Skeletal muscle cell (primary cell): ENCODE measurements around the gene STT3A.

Experiments used
- DNase-seq: peaks from one replicate; pipeline ENCODE4 v3.0.0-alpha.2; 2010; ENCODE audit warnings: low read depth
- H3K4me3 ChIP-seq: 2 replicates; pipeline ENCODE4 v1.5.1; 2011; ENCODE audit warnings: low read depth, mild to moderate bottlenecking, control low read depth, low read length, moderate library complexity

The STT3A gene

GRCh38 chr11:125586623-125587022 lies 6.0 kb upstream of the STT3A start:
- no peak overlapping the region for H3K4me3 ChIP-seq
- no peak for DNase-seq

- no peak for DNase-seq
- no peak overlapping the region for H3K4me3 ChIP-seq
Observed at GRCh38 chr11:125587480-125587879, 5.2 kb upstream of the STT3A start.

GRCh38 chr11:125588505-125588904 lies 4.1 kb upstream of the STT3A start:
- no peak overlapping the region for H3K4me3 ChIP-seq
- no peak for DNase-seq

- DNase-seq: no peak
- H3K4me3 ChIP-seq: peak overlapping the region; percentile 84
Observed at GRCh38 chr11:125591649-125592304, 875 bp upstream of the STT3A start.

DNA sequence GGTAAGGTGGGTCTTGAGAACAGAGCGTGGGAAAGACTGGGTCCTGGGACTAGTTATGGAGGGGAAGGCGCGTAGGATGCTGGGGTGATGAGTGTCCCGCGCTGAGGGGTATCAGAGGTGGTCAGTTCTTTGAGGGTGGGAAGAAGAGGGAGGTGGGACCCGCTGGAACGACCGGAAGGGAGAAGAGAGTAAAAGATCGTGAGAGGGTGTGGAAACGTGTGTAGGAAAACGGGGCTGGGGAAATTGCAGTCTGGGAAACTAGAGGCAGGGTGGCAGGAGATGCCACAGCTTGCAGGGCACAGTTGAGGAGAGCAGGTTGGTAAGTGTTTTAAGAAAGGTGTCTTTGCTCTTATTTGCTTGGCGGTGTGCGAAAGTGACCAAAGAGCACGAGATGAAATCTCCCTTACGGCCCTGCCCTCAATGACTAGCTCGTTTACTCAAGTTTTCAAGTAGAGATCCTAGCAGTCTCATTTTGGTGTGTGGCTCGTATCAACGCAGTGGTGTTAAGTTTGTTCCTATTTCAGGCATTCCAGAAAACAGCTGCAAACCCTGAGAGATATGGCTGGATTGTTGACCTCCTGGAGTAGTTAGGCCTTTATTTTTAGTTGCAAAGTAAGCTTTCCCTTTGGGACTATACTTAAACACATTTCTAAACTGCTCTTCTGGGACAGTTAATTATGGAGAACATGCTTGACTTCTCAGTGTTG lies 615 bp downstream of the STT3A start:
- peak overlapping the region; percentile 84 for H3K4me3 ChIP-seq
- no peak for DNase-seq

- DNase-seq: no peak
- no peak overlapping the region for H3K4me3 ChIP-seq
Observed at GRCh38 chr11:125594958-125595357, 2.3 kb downstream of the STT3A start.

DNA sequence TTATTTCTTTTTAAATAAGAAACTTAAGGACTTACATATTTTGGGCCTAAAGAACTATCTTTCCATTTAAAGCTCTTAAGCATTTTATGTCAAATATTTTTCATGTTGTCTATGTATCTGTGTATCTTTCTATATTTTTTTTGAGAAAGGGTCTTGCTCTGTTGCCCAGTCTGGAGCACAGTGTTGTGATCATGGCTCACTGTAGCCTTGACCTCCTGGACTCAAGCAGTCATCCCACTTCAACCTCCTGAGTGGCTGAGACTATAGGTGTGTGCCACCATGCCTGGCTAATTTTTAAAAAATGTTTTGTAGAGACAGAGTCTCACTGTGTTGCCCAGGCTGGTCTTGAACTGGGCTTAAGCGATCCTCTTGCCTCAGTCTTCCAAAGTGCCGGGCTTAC lies 8.0 kb downstream of the STT3A start:
- H3K4me3 ChIP-seq: no peak overlapping the region
- no peak for DNase-seq

GRCh38 chr11:125603207-125603606 lies 10.6 kb downstream of the STT3A start:
- DNase-seq: no peak
- H3K4me3 ChIP-seq: no peak overlapping the region

- no peak for DNase-seq
- H3K4me3 ChIP-seq: no peak overlapping the region
Observed at GRCh38 chr11:125605417-125605816, 12.8 kb downstream of the STT3A start.

DNA sequence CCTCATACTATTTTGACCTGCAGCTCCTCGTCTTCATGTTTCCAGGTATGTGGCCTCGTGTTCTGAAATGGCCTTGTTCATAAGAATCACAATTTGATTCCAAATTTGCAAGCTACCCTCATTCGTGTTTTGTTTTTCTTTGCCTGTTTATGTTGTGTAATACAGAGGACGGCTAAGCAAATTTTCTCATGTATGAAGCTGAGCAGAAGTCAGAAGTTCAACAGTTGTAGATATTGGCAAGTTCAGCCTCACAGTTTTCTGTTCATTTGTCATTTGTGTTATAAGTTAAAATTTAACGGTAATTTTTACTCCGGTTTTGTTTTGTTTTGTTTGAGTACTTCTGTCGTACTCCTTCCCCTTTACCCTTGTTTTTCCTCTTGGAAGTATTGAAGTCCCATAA lies 16.9 kb downstream of the STT3A start:
- no peak for DNase-seq
- no peak overlapping the region for H3K4me3 ChIP-seq

DNA sequence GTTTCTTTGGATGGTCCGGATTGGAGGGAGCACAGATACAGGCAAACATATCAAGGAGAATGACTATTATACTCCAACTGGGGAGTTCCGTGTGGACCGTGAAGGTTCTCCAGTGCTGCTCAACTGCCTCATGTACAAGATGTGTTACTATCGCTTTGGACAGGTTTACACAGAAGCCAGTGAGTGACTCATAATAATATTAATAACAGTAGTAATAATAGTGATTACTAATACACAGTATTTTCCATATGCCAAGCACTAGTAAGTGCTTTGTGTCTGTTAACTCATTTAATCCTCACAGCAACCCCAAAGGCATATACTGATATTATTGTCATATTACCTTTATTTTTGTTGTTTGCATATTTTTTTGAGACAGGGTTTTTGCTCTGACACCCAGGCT lies 25.7 kb downstream of the STT3A start:
- no peak for DNase-seq
- no peak overlapping the region for H3K4me3 ChIP-seq

GRCh38 chr11:125621995-125622394 lies 29.3 kb downstream of the STT3A start:
- H3K4me3 ChIP-seq: no peak overlapping the region
- DNase-seq: peak; percentile 29

DNA sequence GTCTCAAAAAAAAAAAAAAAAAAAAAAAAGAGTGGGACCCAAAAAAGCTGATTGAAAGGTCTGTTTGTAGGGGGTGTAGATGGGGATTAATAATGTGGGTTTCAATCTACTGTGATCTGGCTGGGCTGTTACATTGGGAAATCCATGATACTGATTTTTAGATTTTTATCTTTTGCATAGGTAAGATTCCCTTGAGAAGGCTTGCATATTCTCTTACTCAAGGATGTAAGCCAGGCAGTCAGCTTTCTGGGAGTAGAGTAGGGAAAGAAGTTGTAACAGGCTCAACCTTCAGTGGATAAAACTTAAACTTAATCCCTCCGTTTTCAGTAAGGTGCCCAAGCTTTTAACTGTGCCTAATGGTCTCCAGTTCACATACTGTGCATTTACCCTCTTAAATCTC lies 30.4 kb downstream of the STT3A start:
- H3K4me3 ChIP-seq: no peak overlapping the region
- DNase-seq: no peak

- peak within 1 kb of the TSS; percentile 85 for H3K4me3 ChIP-seq
- no peak for DNase-seq
Observed at GRCh38 chr11:125624756-125625213, 32.1 kb downstream of the STT3A start, which contains the start of gene CHEK1. TSS of gene CHEK1 (plus strand) at chr11:125625163. CDS start at chr11:125626769, 1,606 bp downstream.

- peak; percentile 4 for DNase-seq
- H3K4me3 ChIP-seq: peak overlapping the region; percentile 85
Observed at GRCh38 chr11:125625225-125625629, 32.6 kb downstream of the STT3A start.

DNA sequence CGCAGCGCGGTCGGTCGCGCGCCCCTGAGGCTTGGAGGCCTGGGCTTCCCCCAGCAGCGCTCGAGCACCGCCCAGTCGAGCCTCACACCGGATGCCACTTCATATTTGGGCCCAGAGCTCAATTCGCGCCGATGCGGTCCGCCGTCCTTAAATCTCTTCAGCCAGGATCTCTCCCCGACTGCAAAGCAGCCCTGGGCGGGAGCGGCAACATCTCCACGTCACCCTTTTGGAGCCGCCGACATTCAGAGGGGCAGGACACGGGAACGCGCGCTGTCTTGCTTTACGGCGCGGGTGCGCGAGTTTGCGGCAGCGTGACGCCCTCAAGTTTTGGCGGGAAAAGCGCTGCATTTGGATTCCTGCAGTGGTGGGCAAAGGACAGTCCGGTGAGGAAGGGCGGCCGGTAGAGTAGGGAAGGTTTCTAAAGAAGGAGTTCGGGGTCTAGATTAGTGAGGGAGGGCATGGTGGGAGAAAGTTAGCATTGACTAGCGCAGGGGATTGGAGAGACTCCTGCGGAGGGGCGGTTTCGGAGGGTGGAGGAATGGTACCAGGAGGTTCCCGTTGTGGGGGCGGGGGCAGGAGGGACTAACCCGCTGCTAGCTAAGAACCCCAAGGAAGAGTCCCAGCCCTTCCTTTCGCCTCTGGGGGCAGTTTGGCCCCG lies 33.1 kb downstream of the STT3A start:
- peak; percentile 56 for DNase-seq
- H3K4me3 ChIP-seq: peak overlapping the region; percentile 85

DNA sequence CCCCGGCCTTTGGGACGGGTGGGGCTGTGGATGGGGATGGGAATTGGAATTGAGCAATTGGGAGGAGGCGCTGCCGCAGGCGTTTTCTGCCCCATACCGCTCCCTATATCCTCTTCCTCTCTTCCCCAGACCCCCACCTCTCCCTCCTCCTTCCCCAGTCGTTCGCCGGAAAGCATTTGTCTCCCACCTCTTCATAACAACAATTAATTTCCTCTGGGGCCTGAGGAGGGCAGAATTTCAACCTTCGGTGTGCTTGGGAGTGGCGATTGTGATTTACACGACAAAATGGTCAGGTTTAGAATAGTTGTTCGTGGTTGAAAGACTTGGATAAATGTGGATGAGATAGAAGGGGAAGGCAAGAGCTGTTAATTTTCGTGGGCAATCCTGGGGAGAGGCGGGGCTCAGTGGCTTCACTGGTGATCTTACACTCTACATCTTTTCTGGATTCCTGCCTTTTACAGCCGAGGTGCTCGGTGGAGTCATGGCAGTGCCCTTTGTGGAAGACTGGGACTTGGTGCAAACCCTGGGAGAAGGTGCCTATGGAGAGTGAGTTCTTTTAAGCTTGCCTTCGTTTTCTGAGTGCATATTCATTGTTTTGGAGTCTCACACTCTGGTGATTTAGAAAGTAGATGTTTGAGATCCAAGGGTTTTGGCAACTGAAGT lies 33.8 kb downstream of the STT3A start:
- peak; percentile 54 for DNase-seq
- H3K4me3 ChIP-seq: peak overlapping the region; percentile 85

DNA sequence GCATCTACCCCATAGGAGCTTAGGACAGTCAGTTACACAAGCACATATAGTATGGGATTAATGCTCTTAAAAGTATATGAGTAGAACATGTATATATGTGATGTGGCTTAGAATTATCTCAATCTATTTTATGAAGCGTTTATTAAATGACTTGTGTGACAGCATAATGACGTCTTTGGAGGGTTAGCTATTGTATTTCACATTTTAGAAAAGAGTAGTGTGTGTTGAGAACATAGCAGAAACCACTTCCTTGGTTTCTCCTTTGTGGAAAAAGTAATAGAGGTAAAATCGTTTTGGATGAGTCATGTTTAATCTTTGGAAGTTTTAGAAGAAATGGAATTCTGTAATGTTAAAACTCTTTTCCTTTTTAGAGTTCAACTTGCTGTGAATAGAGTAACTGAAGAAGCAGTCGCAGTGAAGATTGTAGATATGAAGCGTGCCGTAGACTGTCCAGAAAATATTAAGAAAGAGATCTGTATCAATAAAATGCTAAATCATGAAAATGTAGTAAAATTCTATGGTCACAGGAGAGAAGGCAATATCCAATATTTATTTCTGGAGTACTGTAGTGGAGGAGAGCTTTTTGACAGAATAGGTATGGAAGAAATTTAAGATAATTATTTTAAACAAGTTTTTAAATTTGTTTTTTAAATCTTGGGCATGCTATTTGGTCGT lies 34.7 kb downstream of the STT3A start:
- peak overlapping the region; percentile 85 for H3K4me3 ChIP-seq
- DNase-seq: no peak

GRCh38 chr11:125637840-125638239 lies 45.2 kb downstream of the STT3A start:
- no peak overlapping the region for H3K4me3 ChIP-seq
- DNase-seq: no peak
